T-helper 1 cell treated with Interleukin-12 subunit alpha and Interleukin-12 subunit beta and Interleukin-4 antibody, amounts not matched to agents 30 ng/mL and 1 ng/mL, for 36 hours (primary cell): ENCODE measurements around the gene NBPF6. TPM values are rescaled to one million over a fixed set of nuclear protein-coding genes. Genes with fewer than 3 reads are reported as not detected.
"Not testable (repeated sequence)": the region's sequence is repeated elsewhere in the genome, so short reads cannot be mapped to it uniquely, and the experiment has no call there.

ENCODE experiments used
- intact Hi-C: fragments of 100-400 bp; cut with micrococcal nuclease; formaldehyde crosslinking; loops from one replicate; pipeline ENCODE4 v1.15.1; 2024
- total RNA-seq: library from RNA; stranded (reverse); gene quantifications from 2 replicates; pipeline ENCODE4 v1.2.3, GENCODE V29; 2022

The NBPF6 gene
- total RNA-seq, 1 donor from 2014 or later = 0.39 TPM

DNA sequence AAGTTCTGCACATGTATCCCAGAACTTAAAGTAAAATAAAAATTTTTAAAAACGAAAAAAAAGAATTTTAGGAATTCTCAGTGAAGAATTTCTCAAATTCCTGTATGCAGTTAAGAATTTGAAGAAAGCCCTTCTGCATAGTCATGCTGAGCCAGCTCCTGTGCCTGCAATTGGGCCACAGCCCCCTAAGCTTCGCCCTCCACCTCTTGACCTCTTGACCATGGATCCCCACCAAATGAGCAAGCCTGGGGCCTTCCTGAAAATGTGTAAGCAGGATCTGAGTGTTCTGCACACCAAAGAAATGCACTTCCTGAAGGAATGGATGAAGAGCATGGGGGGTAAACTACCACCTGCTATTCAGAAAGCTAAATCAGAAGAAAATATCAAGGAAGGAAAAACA, 52.0 kb downstream of the NBPF6 start:
- intact Hi-C loops = no loop called here

DNA sequence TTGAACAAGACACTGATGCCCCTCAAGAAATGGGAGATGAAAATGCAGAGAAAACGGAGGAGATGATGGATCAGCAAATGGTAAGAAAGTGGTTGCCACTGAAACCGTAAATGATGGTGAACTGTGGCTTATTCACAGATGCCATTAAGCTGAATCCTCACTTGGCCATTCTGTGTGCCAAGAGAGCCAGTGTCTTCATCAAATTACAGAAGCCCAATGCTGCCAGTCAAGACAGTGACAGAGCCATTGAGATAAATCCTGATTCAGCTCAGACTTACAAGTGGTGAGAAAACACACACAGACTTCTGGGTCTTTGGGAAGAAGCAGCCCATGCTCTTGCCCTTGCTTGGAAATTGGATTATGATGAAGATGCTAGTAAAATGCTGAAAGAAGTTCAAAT, 52.5 kb downstream of the NBPF6 start:
- intact Hi-C loops = no loop called here

DNA sequence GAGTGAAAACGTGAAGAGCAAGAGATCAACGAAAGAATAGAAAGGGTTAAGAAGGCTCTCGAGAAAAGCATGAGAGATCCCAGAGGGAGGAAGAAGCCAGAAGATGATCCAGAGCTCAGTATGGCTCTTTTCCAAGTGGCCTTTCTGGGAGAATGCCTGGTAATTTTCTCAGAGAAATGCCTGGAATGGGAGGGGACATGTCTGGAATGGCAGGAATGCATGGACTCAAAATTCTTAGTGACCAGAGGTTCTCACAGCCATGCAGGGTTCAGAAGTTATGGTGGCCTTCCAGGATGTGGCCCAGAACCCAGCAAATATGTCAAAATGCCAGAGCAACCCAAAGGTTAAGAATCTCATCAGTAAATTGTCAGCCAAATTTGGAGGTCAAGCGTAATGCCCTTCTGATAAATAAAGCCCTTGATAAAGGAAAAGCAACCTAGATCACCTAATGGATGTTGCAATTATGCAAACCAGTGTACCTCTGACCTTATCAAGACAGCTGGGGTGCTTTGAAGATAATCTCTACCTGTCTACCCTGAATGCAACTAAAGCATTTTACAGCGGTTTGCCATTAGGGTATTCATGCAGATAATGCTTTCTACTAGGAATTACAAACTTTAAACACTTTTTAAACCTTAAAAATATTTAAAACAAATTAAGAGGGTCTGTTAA, 53.1 kb downstream of the NBPF6 start:
- intact Hi-C loops = no loop called here

DNA sequence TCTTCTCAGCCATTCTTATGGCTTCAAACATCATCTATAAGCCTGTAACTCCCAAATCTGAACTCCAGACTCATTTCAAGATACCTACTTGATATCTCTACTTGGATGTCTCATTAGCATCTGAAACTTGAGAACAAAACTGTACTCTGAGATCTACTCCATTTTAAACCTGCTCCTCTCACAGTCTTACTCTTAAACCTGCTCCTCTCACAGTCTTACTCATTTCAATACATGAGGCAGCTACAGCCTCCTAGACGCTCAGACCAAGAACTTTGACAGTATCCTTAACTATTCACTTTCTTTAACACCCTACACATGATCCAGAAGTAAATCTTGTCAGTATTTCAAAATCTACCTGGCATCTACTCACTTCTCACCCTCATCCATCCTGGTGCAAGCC, 54.3 kb downstream of the NBPF6 start:
- intact Hi-C loops = loop anchor here (2.0 kb wide), 3 partner anchors 56 to 242 kb away; partner anchors contain the start of genes EEIG2 and STXBP3

DNA sequence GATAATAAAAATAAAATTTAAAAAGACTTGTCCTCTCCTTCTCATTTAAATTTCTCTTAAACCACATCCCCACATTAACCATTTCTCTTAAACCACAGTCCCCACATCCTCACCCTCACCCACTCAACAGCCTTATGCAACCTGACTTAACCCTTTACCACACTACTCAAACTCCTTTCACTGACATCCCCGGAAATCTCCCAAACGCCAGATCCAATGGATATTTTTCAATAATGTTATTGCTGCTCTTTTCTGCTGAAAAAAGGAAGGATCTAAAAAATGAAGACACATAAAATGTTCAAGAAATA, 55.6 kb downstream of the NBPF6 start:
- intact Hi-C loops = loop anchor here (2.0 kb wide), 3 partner anchors 55 to 241 kb away; partner anchors contain the start of genes EEIG2 and STXBP3

DNA sequence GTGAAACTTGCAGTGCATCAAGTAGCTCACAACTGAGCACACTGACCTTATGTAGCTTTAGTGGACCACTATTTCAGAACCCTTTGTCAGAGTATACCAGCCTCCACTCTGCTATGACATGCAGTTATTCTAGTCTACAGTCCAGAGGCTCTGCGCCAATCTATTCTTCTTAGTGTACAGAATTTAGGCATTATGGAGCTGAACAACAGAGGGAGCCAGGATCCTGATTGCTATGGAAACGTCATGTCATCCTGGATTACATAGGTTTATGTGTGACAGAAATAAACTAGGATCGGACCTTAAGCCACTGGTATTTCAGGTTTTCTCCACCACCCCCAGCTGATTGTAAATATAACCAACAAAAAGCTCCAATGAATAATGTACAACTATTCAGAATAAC, 61.6 kb downstream of the NBPF6 start:
- intact Hi-C loops = loop anchor here (1.0 to 2.0 kb wide), 7 partner anchors 50 to 387 kb away; partner anchors contain the start of genes PRPF38B and STXBP3

DNA sequence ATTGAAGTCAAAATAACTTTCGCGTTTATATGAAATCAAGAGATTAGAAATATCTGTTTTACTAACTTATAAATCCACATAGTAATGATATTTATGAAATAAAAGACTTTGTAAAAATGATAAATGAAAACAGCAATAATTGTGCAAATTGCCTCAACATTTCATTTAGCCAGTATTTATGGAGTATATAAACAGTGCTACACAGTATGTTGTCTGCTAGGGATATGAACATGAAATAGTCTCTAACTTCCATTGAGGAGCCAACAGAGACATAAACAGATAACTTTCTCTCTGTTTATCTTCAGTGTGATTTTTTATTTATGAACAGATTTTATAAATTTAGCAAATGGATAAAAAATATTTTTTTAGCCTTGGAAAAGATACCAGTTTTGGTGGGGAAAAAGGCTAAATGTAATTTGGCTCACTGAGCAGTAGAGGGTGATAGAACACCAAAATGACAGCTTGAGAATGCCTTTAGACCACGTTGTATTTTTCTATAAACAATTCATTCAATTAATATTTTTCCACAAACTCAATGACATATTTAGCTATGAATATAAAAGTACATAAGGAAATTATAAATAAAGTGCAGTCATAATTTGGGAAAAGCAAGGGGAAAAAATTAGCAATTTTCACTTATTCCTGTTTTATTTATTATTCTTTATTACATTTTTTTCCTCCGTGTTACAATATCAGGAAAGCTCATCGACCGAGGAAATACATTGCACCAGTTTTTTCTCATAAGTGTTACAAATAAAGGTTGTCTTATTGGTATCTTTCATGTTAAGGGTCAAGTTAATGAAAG, 62.3 kb downstream of the NBPF6 start:
- intact Hi-C loops = loop anchor here (1.0 to 2.0 kb wide), 7 partner anchors 49 to 386 kb away; partner anchors contain the start of genes PRPF38B and STXBP3

DNA sequence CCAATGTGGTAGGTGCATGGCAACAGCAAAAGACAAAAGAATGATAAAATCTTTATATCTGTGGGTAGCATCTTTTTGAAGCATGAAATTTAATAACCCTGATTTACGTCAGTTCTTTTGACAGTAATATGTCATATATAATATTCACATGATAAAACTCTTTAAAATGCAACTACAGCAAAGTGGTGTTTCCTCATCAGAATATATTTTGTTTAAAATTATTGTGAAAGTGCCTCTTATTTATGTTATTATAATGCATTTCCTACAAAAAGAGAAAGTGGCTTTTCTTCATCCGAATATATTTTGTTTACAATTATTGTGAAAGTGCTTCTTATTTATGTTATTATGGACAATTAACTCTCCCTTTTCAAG, 62.9 kb downstream of the NBPF6 start:
- intact Hi-C loops = loop anchor here (2.0 kb wide), 4 partner anchors 58 to 386 kb away; partner anchors contain the start of genes PRPF38B and STXBP3

DNA sequence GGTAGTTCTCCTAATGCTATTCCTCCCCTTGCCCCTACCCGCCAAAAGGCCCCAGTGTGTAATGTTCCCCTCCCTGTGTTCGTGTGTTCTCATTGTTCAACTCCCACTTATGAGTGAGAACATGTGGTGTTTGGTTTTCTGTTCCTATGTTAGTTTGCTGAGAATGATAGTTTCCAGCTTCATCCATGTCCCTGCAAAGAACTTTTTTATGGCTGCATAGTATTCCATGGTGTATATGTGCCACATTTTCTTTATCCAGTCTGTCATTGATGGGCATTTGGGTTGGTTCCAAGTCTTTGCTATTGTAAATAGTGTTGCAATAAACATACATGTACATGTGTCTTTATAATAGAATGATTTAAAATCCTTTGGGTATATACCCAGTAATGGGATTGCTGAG, 63.8 kb downstream of the NBPF6 start:
- intact Hi-C loops = loop anchor here (2.0 kb wide), 4 partner anchors 57 to 385 kb away; partner anchors contain the start of genes PRPF38B and STXBP3

DNA sequence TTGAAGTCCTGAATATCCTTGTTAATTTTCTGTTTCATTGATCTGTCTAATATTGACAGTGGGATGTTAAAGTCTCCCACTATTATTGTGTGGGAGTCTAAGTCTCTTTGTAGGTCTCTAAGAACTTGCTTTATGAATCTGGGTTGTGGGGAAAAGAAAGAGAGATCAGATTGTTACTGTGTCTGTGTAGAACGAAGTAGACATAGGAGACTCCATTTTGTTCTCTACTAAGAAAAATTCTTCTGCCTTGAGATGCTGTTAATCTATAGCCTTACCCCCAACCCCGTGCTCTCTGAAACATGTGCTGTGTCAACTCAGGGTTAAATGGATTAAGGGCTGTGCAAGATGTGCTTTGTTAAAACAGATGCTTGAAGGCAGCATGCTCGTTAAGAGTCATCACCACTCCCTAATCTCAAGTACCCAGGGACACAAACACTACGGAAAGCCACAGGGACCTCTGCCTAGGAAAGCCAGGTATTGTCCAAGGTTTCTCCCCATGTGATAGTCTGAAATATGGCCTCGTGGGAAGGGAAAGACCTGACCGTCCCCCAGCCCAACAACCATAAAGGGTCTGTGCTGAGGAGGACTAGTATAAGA, 67.3 kb downstream of the NBPF6 start:
- intact Hi-C loops = not testable (repeated sequence)

Other genes with a start within 250 kb of the NBPF6 start
- gene SLC25A24, start 250.0 kb upstream of the NBPF6 start, total RNA-seq = 24.4 and 25.6 TPM in 2 replicates
- gene NBPF4, start 206.3 kb upstream of the NBPF6 start, total RNA-seq = 0.22 and 0.51 TPM in 2 replicates
- gene EEIG2, start 109.8 kb downstream of the NBPF6 start, total RNA-seq = 15.4 and 16.3 TPM in 2 replicates
- 17.8 and 22.7 TPM in 2 replicates for gene HENMT1, start 210.8 kb downstream of the NBPF6 start, total RNA-seq
- gene PRPF38B, start 242.0 kb downstream of the NBPF6 start, total RNA-seq = 96.1 and 98.0 TPM in 2 replicates